ENCODE measurements around the gene KDM2A.

Gene KDM2A

GRCh38 chr11:67288452-67289225 is 169.6 kb downstream of the KDM2A start (continued):
- TF ChIP-seq ZBTB11 (tag by site-specific recombination; conservative IDR thresholded peaks at IDR 0.05; ENCODE audit: low read depth) (peak; percentile 81), KLF9 (tag by site-specific recombination; IDR thresholded peaks at IDR 0.05; ENCODE audit: low read depth) (peak; percentile 77), ZXDB (tag by site-specific recombination; IDR thresholded peaks at IDR 0.05) (peak; percentile 85), GLIS1 (tag by site-specific recombination; IDR thresholded peaks at IDR 0.05) (peak; percentile 82), ZNF10 (tag by site-specific recombination; IDR thresholded peaks at IDR 0.05) (peak; percentile 11; the same call in 1 of the 2 replicates), BCL11B (tag by site-specific recombination; IDR thresholded peaks at IDR 0.05; ENCODE audit: low read depth) (no peak), ZBTB8A (tag by site-specific recombination; IDR thresholded peaks at IDR 0.05) (peak; percentile 62), ZNF610 (tag by site-specific recombination; IDR thresholded peaks at IDR 0.05; ENCODE audit: borderline replicate concordance) (0 out of 2 replicates have a peak, but pooled peaks have one; percentile 38), MYNN (tag by site-specific recombination; IDR thresholded peaks at IDR 0.05; ENCODE audit: borderline replicate concordance) (no peak), MEIS1 (CRISPR knock-in tag; IDR thresholded peaks at IDR 0.05; ENCODE audit: borderline replicate concordance) (no peak), ZBTB7A (tag by site-specific recombination; IDR thresholded peaks at IDR 0.05; ENCODE audit: low read depth) (0 out of 2 replicates have a peak, but pooled peaks have one; percentile 37), ZNF416 (tag by site-specific recombination; IDR thresholded peaks at IDR 0.05) (no peak), PBX3 (CRISPR knock-in tag; IDR thresholded peaks at IDR 0.05) (peak; percentile 69; the same call in 1 of the 2 replicates), FEZF1 (tag by site-specific recombination; IDR thresholded peaks at IDR 0.05) (peak; percentile 22; the same call in 1 of the 2 replicates), ZNF239 (tag by site-specific recombination; IDR thresholded peaks at IDR 0.05) (no peak), ZNF548 (tag by site-specific recombination; IDR thresholded peaks at IDR 0.05) (no peak), ZNF518A (tag by site-specific recombination; conservative IDR thresholded peaks at IDR 0.05; ENCODE audit: low read depth) (0 out of 2 replicates have a peak, but pooled peaks have one; percentile 8), ZNF629 (tag by site-specific recombination; IDR thresholded peaks at IDR 0.05) (peak; percentile 56), ZNF132 (tag by site-specific recombination; IDR thresholded peaks at IDR 0.05; ENCODE audit: borderline replicate concordance) (no peak), WT1 (tag by site-specific recombination; IDR thresholded peaks at IDR 0.05) (no peak), ZNF112 (tag by site-specific recombination; IDR thresholded peaks at IDR 0.05) (no peak), KLF1 (tag by site-specific recombination; IDR thresholded peaks at IDR 0.05) (peak; percentile 26; the same call in 1 of the 2 replicates), ZNF2 (tag by site-specific recombination; IDR thresholded peaks at IDR 0.05) (peak; percentile 72; the same call in 1 of the 2 replicates), ZBTB49 (tag by site-specific recombination; IDR thresholded peaks at IDR 0.05; ENCODE audit: low read depth) (no peak), PRDM1 (tag by site-specific recombination; IDR thresholded peaks at IDR 0.05) (no peak), ZNF658 (tag by site-specific recombination; IDR thresholded peaks at IDR 0.05) (no peak), ZNF146 (tag by site-specific recombination; IDR thresholded peaks at IDR 0.05) (no peak), SP2 (tag by site-specific recombination; IDR thresholded peaks at IDR 0.05) (peak; percentile 67)
